ENCODE data around the gene TRPM3. TPM values are rescaled to one million over a fixed set of nuclear protein-coding genes. Genes with fewer than 3 reads are reported as not detected.
A peak's percentile ranks its signal among the peaks of the same experiment; 100 is the strongest.

Gene TRPM3
- total RNA-seq, 1 experiment from 2014 or later, result 5.4 TPM

DNA sequence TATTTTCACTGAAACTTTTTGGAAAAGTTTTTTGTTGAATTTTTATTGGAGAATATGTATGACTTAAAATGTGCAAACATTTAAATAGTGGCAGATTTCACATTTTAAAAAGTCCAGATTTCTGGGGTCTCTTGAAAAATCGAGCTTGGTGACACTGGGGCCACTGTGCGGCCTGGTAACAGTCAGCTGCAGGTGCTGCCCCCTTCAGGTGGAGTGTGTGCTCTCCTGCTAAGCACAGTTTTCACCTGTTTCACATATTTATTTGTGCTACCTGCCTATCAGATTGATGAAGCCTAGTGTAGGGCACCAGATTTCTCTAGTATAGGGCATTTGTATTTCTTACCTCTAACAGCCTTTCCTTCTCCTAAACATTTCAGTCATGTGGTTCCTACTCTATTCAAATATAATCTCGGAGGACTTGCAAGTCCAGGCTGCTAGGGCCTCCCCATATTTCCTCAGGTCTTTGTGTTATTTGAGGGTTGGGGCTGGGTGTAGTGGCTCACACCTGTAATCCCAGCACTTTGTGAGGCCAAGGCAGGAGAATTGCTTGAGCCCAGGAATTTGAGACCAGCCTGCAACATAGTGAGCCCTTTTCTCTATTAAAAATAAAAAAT lies 611.2 kb downstream of the TRPM3 start:
- DNase-seq (ENCODE audit: low spot score) (peak; percentile 65), ATAC-seq (peak; percentile 73)
- TF ChIP-seq, protein P1, sequence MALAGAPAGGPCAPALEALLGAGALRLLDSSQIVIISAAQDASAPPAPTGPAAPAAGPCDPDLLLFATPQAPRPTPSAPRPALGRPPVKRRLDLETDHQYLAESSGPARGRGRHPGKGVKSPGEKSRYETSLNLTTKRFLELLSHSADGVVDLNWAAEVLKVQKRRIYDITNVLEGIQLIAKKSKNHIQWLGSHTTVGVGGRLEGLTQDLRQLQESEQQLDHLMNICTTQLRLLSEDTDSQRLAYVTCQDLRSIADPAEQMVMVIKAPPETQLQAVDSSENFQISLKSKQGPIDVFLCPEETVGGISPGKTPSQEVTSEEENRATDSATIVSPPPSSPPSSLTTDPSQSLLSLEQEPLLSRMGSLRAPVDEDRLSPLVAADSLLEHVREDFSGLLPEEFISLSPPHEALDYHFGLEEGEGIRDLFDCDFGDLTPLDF (CRISPR knock-in tag; IDR thresholded peaks at IDR 0.05), result no peak
- TF ChIP-seq, protein P2, sequence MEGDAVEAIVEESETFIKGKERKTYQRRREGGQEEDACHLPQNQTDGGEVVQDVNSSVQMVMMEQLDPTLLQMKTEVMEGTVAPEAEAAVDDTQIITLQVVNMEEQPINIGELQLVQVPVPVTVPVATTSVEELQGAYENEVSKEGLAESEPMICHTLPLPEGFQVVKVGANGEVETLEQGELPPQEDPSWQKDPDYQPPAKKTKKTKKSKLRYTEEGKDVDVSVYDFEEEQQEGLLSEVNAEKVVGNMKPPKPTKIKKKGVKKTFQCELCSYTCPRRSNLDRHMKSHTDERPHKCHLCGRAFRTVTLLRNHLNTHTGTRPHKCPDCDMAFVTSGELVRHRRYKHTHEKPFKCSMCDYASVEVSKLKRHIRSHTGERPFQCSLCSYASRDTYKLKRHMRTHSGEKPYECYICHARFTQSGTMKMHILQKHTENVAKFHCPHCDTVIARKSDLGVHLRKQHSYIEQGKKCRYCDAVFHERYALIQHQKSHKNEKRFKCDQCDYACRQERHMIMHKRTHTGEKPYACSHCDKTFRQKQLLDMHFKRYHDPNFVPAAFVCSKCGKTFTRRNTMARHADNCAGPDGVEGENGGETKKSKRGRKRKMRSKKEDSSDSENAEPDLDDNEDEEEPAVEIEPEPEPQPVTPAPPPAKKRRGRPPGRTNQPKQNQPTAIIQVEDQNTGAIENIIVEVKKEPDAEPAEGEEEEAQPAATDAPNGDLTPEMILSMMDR (IDR thresholded peaks at IDR 0.05), result peak; percentile 61
- H3K36me3 Mint-ChIP-seq, result peaks cover 8% of the 10 kb centered on the region
- H3K27me3 Mint-ChIP-seq (ENCODE audit: low read depth), result no peaks in the 10 kb centered on the region
- ChIA-PET POLR2A (no interaction called here), CTCF (interaction anchor here (0.6 to 3.1 kb wide), 17 partner anchors 10 to 253 kb away, joined by 3 to 22 read pairs (median 4); no protein-coding TSS in a partner anchor)
- H3K4me3 Mint-ChIP-seq, result no peak overlapping the region
- peaks cover 9% of the 10 kb centered on the region for H3K9me3 Mint-ChIP-seq
- H3K4me1 Mint-ChIP-seq, result peaks cover 7% of the 10 kb centered on the region
- H3K27ac Mint-ChIP-seq, result no peak overlapping the region

DNA sequence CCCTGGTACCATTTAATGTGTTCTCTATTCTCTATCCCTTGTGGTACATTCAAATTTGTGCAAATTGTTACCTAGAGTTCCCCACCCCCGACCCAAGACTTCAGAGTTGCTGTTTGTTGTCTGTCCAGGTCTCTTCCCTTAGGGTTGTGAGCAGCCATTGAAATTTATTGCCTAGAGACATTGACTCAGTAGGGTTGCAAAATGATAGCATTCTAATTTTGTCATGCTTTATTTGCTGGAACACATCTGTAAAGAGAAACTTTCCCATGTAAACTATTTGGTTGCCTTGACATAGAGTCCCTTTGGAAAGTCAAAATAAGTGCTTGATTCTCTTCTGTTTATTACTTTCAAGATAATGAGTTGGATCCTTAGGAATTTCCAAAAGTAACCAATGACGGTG lies 615.3 kb downstream of the TRPM3 start:
- ATAC-seq, result no peak
- Mint-ChIP-seq H3K4me1 (no peaks in the 10 kb centered on the region), H3K27me3 (ENCODE audit: low read depth) (no peaks in the 10 kb centered on the region), H3K36me3 (peaks cover 8% of the 10 kb centered on the region), H3K4me3 (no peak overlapping the region), H3K27ac (no peak overlapping the region), H3K9me3 (peaks cover 9% of the 10 kb centered on the region)
- no peak for DNase-seq (ENCODE audit: low spot score)
- TF ChIP-seq TEAD1 (CRISPR knock-in tag; IDR thresholded peaks at IDR 0.05), result no peak
- no peak for TF ChIP-seq ZNF232 (CRISPR knock-in tag; IDR thresholded peaks at IDR 0.05)
- TF ChIP-seq, protein P3, sequence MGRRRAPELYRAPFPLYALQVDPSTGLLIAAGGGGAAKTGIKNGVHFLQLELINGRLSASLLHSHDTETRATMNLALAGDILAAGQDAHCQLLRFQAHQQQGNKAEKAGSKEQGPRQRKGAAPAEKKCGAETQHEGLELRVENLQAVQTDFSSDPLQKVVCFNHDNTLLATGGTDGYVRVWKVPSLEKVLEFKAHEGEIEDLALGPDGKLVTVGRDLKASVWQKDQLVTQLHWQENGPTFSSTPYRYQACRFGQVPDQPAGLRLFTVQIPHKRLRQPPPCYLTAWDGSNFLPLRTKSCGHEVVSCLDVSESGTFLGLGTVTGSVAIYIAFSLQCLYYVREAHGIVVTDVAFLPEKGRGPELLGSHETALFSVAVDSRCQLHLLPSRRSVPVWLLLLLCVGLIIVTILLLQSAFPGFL (CRISPR knock-in tag; IDR thresholded peaks at IDR 0.05; ENCODE audit: borderline replicate concordance), result no peak
- TF ChIP-seq IRF2 (CRISPR knock-in tag; IDR thresholded peaks at IDR 0.05; ENCODE audit: borderline replicate concordance, low read depth), result no peak
- no peak for TF ChIP-seq KAT7 (CRISPR knock-in tag; IDR thresholded peaks at IDR 0.05; ENCODE audit: borderline replicate concordance)
- no peak for TF ChIP-seq TCF7 (CRISPR knock-in tag; IDR thresholded peaks at IDR 0.05; ENCODE audit: low read depth)
- TF ChIP-seq, protein P1 (CRISPR knock-in tag; IDR thresholded peaks at IDR 0.05), result no peak
- no peak for TF ChIP-seq CREM (CRISPR knock-in tag; IDR thresholded peaks at IDR 0.05)
- TF ChIP-seq HMGA2 (CRISPR knock-in tag; IDR thresholded peaks at IDR 0.05), result no peak
- TF ChIP-seq, protein P4, sequence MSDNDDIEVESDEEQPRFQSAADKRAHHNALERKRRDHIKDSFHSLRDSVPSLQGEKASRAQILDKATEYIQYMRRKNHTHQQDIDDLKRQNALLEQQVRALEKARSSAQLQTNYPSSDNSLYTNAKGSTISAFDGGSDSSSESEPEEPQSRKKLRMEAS (CRISPR knock-in tag; IDR thresholded peaks at IDR 0.05), result no peak
- ChIA-PET CTCF (interaction anchor here (1.5 kb wide), 1 partner anchor 22 kb away, joined by 3 read pairs; no protein-coding TSS in a partner anchor), POLR2A (interaction anchor here (0.8 kb wide), 1 partner anchor 9 kb away, joined by 3 read pairs; no protein-coding TSS in a partner anchor)

DNA sequence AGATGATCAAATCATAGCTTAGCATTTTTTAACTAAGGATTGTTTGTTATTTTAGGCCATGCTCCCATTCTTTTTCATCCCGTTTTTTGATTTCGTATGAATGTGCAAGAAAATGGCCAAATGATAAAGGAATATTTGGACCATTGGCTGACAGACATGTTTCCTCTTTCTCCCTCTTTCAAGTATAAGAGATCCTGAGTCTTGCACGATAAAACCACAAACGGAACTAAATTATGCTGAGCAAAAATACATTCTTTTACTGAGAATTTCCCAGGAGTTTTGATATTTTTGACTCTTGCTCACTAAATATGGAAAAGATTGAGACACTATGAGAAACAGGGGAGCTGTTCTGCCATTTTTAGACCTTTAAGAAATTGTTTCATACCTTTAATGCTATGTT lies 616.6 kb downstream of the TRPM3 start:
- H3K9me3 Mint-ChIP-seq, result peaks cover 3% of the 10 kb centered on the region

More for the DNA sequence above, 616.6 kb downstream of the TRPM3 start:
- H3K27ac Mint-ChIP-seq, result no peak overlapping the region
- CTCF ChIA-PET, result interaction anchor here (0.8 to 1.5 kb wide), 3 partner anchors 10 to 98 kb away, joined by 3 to 4 read pairs (median 3); no protein-coding TSS in a partner anchor
- TF ChIP-seq, protein P5, sequence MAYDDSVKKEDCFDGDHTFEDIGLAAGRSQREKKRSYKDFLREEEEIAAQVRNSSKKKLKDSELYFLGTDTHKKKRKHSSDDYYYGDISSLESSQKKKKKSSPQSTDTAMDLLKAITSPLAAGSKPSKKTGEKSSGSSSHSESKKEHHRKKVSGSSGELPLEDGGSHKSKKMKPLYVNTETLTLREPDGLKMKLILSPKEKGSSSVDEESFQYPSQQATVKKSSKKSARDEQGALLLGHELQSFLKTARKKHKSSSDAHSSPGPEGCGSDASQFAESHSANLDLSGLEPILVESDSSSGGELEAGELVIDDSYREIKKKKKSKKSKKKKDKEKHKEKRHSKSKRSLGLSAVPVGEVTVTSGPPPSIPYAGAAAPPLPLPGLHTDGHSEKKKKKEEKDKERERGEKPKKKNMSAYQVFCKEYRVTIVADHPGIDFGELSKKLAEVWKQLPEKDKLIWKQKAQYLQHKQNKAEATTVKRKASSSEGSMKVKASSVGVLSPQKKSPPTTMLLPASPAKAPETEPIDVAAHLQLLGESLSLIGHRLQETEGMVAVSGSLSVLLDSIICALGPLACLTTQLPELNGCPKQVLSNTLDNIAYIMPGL (CRISPR knock-in tag; IDR thresholded peaks at IDR 0.05), result no peak
- TF ChIP-seq, protein P6, sequence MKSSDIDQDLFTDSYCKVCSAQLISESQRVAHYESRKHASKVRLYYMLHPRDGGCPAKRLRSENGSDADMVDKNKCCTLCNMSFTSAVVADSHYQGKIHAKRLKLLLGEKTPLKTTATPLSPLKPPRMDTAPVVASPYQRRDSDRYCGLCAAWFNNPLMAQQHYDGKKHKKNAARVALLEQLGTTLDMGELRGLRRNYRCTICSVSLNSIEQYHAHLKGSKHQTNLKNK (CRISPR knock-in tag; IDR thresholded peaks at IDR 0.05), result no peak
- H3K27me3 Mint-ChIP-seq (ENCODE audit: low read depth), result no peaks in the 10 kb centered on the region
- ATAC-seq, result no peak
- peaks cover 3% of the 10 kb centered on the region; the same call in 1 of the 2 replicates for H3K36me3 Mint-ChIP-seq
- H3K4me1 Mint-ChIP-seq, result no peaks in the 10 kb centered on the region
- POLR2A ChIA-PET, result no interaction called here
- DNase-seq (ENCODE audit: low spot score), result no peak
- H3K4me3 Mint-ChIP-seq, result no peak overlapping the region

Measured in WTC11 (cell line).